Neuron (in vitro differentiated cells): ENCODE results near the gene LAIR2.
"Not testable (repeated sequence)": the region's sequence is repeated elsewhere in the genome, so short reads cannot be mapped to it uniquely, and the experiment has no call there.

Experiments used
- H2AFZ ChIP-seq: one replicate; pipeline ENCODE4 v1.6.1; 2013; ENCODE audit warnings: low read depth, mild to moderate bottlenecking, inconsistent platforms, low read length, moderate library complexity
- H3K27me3 ChIP-seq: one replicate; pipeline ENCODE4 v1.6.1; 2013; ENCODE audit warnings: low read length; ENCODE audit not compliant: insufficient read depth
- H3K36me3 ChIP-seq: one replicate; pipeline ENCODE4 v1.6.1; 2013; ENCODE audit warnings: low read length; ENCODE audit not compliant: insufficient read depth
- H3K4me1 ChIP-seq: one replicate; pipeline ENCODE4 v1.6.1; 2013; ENCODE audit warnings: low read length; ENCODE audit not compliant: insufficient read depth
- H3K4me3 ChIP-seq: 2 replicates; pipeline ENCODE4 v1.5.1; 2013; ENCODE audit warnings: mild to moderate bottlenecking, low read length, moderate library complexity
- H3K9me3 ChIP-seq: one replicate; pipeline ENCODE4 v1.6.1; 2013; ENCODE audit warnings: low read length

Gene LAIR2

DNA sequence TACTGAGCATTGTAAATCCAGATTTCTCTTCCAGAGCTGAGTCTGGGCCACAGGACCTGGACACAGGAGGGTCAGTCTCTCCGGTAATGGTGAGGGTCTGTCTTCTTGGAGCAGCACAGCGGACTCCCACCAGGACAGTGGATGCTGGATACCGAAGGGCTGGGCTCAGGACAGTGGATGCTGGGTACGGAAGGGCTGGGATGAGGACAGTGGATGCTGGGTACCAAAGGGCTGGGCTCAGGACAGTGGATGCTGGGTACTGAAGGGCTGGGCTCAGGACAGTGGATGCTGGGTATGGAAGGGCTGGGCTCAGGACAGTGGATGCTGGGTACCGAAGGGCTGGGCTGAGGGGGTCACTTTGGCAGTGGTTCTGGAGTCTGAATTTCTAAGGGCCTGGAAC, 9.6 kb upstream of the LAIR2 start:
- not testable (repeated sequence) for H3K4me1 ChIP-seq, H3K4me3 ChIP-seq, H3K9me3 ChIP-seq, H2AFZ ChIP-seq, H3K36me3 ChIP-seq
- peaks cover 14% of the 10 kb centered on the region for H3K27me3 ChIP-seq

DNA sequence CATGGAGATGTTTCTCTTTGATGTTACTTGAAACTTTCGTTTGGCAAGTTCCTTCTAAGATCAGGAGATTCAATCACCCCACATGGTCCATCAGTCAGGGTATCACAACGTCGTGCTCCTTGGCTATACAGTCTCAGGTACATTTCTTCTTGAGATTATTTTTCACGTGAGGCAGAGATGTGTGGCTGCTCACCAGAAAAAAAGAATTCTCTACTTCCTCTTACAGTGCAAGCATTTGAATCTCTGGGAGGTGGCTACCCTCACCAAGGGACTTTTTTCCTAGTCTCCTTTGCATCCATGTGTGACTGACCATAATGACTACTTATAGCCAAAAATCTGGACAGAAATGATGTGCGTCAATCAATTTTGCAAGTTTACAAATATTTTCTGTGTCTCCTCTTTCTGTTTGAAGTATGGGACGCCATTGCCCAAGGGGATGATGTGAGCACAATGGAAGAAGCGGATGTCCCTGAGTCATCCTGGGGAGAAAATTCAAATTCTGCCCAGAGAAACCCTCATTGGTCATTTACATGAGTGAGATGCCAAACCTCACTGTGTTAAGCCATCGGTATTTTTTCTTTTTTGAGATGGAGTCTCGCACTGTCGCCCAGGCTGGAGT, 8.6 kb upstream of the LAIR2 start:
- Histone ChIP-seq H3K9me3 (no peaks in the 10 kb centered on the region), H3K4me3 (no peak overlapping the region), H2AFZ (no peak overlapping the region), H3K36me3 (no peaks in the 10 kb centered on the region), H3K4me1 (no peaks in the 10 kb centered on the region), H3K27me3 (peaks cover 14% of the 10 kb centered on the region)

DNA sequence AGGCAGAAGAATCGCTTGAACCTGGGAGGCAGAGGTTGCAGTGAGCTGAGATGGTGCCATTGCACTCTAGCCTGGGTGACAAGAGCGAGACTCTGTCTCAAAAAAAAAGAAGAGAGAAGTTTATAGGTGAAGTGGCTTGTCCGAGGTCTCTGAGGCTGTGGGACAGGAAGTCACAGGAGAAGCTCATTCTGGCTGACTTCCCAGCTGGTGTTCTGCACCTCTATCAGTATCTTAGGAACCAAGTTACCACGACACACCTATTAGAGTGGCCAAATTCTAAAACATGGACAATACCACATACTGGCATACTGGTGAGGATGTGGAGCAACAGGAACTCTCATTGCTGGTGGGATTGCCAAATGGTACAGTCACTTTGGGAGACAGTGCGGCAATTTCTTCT, 7.3 kb upstream of the LAIR2 start:
- H3K9me3 ChIP-seq, H3K4me3 ChIP-seq, H3K36me3 ChIP-seq, H3K4me1 ChIP-seq, H3K27me3 ChIP-seq, H2AFZ ChIP-seq: not testable (repeated sequence)

DNA sequence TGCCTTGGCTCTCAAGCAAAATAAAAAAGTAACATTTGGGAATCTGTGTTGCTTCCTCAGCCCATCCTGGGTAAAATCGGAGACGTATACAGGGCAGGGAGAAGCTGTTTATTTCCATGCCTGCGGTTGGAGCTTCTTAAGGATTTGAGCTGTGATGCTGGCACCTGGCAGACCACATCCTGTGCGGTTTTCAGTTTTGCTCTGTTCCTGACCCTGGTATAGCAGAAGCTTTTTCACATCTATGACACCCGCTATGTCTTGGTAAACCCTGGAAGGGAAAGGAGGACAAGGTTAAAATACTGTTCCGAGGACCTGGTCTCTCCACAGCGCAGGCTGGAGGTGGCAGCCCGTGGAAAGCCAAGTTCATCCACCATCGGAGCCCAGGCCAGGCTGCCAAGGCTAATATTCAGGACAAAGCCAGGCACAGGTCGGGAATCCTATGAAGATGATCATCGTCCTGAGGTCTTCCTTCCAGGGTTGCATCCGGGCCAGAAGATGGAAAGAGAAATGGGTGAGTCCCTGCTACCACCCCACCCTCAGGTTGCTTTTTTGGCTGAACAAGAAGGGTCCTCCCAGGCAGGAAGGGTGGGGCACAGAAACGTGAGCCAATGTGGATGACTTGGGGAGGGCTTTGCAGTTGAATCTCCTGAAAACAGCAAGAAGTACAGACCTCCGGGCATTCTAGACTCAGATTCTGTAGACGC, 4.7 kb upstream of the LAIR2 start:
- not testable (repeated sequence) for H3K27me3 ChIP-seq

DNA sequence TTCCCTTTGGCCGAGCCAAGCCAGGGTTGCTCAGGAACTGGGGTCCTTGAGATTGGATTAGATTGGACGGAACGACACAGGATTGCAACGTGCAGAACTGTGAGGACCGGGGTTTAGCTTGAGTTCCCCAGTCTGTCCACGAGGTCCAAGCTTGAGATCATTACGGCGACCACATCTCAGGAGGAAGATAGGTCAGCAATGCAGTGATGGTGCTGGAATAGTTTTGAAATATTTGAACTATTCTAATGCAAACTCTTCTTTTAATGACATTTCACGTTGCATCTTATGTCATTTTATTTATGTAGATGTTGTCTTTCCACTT, 4.2 kb upstream of the LAIR2 start:
- not testable (repeated sequence) for H2AFZ ChIP-seq, H3K27me3 ChIP-seq, H3K4me3 ChIP-seq, H3K9me3 ChIP-seq, H3K36me3 ChIP-seq, H3K4me1 ChIP-seq

More for the DNA sequence above, 4.7 kb upstream of the LAIR2 start:
- H3K4me1 ChIP-seq, H3K9me3 ChIP-seq, H2AFZ ChIP-seq, H3K36me3 ChIP-seq, H3K4me3 ChIP-seq: not testable (repeated sequence)

DNA sequence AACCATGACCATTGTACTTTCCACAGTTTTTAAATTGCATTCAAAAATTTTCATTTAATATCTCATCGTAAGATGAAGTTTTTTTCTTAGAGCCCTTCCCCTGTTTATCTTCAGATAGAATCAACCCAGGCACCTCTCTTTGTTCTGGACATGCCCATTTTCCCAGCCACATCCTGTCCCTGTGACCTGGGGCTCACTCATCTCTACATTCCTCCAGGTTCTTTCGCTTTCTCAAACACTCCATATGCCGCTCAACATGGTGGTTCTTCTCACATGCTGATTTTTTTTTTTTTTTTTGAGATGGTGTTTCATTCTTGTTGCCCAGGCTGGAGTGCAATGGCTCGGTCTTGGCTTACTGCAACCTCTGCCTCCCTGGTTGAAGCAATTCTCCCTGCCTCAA, 2.9 kb downstream of the LAIR2 start:
- not testable (repeated sequence) for H3K4me1 ChIP-seq, H3K9me3 ChIP-seq, H3K36me3 ChIP-seq, H2AFZ ChIP-seq, H3K27me3 ChIP-seq, H3K4me3 ChIP-seq

DNA sequence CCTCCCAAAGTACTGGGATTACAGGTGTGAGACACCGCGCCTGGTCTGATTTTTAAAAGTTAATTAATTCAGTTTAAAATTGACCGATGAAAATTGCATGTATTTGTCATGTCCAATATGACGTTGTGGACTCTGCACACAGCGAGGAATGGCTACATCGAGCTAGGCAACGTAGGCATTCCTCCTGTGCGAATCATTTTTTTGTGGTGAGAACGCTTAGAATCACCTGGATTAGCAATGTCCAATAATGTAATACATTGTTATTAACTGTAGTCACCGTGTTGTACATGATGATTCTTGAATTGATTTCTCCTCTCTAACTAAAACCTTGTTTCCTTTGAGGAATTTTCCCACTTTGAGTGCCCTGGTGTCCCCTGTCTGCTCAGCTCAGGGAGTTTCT, 3.4 kb downstream of the LAIR2 start:
- peaks cover 9% of the 10 kb centered on the region for H3K27me3 ChIP-seq
- no peak overlapping the region for H3K4me3 ChIP-seq
- no peak overlapping the region for H2AFZ ChIP-seq
- H3K9me3 ChIP-seq = no peaks in the 10 kb centered on the region
- no peaks in the 10 kb centered on the region for H3K36me3 ChIP-seq
- H3K4me1 ChIP-seq = no peaks in the 10 kb centered on the region

DNA sequence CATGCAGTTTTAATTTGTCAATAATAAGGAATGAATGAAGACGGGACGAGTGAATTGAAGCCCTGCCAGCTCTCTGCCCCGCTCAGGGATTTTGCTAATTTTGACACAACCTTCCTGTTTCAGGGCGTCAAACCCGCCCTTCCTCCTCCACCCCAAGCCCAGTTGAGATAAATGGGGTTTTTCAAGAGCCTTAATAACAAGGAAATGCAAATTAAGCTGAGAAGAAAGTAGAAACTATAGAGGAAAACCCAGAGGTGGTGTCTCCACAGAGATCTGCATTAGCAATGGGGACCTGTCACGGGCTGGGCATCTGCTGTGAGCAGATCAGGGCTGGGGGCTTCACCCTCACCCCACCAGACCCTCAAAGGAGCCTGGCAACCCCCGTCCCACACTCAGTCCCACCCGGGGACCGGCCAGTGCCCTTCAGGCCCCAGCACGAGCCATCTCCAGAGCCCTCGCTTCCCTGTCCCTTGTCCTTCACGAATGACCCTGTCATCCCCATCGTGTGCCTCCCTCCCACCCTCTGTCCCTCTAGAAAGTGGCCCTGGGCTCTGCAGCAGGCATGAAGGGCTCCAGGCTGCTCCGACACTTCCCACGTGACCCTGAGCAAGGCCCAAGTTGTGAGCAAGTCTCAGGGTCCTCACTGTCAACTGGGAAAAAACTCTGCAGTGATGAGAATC, 4.5 kb downstream of the LAIR2 start:
- not testable (repeated sequence) for H3K36me3 ChIP-seq, H2AFZ ChIP-seq, H3K4me1 ChIP-seq, H3K27me3 ChIP-seq, H3K4me3 ChIP-seq, H3K9me3 ChIP-seq

DNA sequence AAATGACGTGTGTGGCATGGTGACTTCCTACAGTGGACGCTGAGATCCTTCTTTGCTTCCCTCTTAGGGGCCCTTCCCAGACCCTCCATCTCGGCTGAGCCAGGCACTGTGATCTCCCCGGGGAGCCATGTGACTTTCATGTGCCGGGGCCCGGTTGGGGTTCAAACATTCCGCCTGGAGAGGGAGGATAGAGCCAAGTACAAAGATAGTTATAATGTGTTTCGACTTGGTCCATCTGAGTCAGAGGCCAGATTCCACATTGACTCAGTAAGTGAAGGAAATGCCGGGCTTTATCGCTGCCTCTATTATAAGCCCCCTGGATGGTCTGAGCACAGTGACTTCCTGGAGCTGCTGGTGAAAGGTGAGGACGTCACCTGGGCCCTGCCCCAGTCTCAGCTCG, 5.2 kb downstream of the LAIR2 start:
- Histone ChIP-seq H2AFZ (no peak overlapping the region), H3K36me3 (no peaks in the 10 kb centered on the region), H3K4me3 (no peak overlapping the region), H3K27me3 (peaks cover 9% of the 10 kb centered on the region), H3K4me1 (no peaks in the 10 kb centered on the region), H3K9me3 (no peaks in the 10 kb centered on the region)

DNA sequence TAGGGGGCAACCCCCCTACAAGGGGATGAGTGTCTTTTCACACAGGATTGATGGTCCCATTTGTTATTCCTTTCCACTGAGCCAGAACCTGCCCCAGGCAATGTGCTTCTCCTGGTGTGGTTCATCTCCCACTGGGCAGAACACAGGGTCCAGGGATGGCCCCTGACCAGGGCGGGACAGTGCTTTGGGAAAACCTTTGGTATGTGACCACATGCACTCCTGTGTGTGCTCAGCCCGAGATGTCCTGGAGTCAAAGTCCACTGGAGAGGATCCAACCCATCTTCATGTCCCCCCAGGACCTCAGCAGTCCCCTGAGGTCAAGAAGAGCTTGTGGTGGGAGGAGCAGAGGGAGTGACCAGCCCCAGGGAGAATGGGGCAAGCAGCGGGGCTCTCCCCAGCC, 5.9 kb downstream of the LAIR2 start:
- H3K27me3 ChIP-seq, H2AFZ ChIP-seq, H3K36me3 ChIP-seq: not testable (repeated sequence)

DNA sequence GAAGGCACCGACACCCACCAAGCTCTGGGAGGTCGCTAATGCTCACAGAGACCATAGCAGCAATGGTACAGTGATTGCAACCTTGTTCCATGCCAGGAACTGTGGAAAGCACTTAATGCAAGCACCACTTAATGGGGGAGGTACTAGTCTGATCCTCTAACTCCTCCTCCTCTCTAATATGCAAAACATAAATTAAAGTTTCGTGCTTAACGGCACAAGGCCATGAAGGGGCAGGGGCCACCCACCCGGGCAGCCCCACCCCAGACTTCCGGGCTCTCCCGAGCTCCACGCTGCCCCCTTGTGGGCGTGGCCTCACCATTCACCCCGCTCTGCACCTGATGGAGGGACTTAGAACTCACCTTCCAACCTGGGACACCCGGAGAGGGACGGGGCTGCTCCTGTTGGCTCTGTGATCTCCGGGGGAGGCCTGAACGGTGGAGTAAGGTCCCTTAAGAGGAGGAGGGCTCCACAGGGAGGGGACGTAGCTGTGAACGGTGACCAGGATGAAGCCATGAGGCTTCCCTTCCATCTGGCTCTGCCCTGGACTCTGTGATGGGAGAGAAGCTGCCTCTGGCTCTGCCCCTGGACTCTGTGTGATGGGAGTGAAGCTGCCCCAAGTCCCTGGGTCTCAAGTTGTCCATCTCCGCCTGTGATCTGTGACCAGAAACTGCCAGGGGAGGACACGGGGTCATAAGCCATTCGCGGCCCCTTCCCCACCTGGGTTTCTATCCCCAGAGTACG, 6.7 kb downstream of the LAIR2 start:
- not testable (repeated sequence) for H3K36me3 ChIP-seq, H3K4me3 ChIP-seq, H3K4me1 ChIP-seq, H3K27me3 ChIP-seq, H2AFZ ChIP-seq, H3K9me3 ChIP-seq

More for the DNA sequence above, 5.9 kb downstream of the LAIR2 start:
- not testable (repeated sequence) for H3K4me1 ChIP-seq, H3K9me3 ChIP-seq, H3K4me3 ChIP-seq

DNA sequence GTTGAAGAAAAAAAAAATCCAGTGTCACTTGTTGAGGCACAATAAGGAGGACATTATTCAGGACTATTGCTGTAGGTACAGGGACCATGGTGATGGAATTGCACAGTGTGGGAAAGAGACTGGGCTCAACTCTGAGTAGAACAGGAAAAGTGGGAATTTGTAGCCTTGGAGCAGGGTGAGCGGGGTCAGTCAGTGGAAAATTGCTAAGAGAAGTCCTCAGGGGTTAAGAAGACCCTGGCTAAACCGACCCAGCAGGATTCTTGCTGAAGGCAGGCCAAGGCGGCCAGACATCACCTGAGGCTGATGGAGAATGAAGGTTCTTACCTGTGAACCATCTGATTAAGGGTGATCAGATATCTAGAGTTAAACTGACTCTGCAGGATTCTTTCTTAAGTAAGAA, 12.5 kb downstream of the LAIR2 start:
- H3K27me3 ChIP-seq = no peaks in the 10 kb centered on the region
- H3K4me1 ChIP-seq = no peaks in the 10 kb centered on the region

DNA sequence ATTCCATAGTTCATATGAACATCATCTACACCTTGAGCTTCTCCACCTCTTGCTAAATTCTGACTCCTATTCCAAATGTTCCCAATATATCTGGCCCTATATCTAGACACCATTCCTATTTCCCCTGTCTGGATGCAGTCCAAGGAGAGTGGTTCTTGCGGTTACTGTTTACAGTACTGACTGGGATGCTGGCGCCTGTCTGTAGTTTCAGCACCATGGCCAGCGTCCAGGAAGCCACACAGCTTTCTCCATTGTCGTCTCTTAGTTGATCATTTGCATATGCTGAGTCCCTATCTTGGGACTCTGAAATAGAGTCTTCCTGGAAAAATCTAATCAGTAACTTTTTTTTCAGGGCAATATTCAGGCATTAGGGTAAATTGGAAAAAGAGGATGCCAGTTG, 14.9 kb downstream of the LAIR2 start:
- Histone ChIP-seq H3K27me3 (peaks cover 13% of the 10 kb centered on the region), H3K9me3 (no peaks in the 10 kb centered on the region), H3K36me3 (no peaks in the 10 kb centered on the region), H2AFZ (no peak overlapping the region), H3K4me1 (no peaks in the 10 kb centered on the region), H3K4me3 (no peak overlapping the region)

More for the DNA sequence above, 12.5 kb downstream of the LAIR2 start:
- Histone ChIP-seq H2AFZ (no peak overlapping the region), H3K4me3 (no peak overlapping the region), H3K9me3 (no peaks in the 10 kb centered on the region), H3K36me3 (no peaks in the 10 kb centered on the region)
